HG02885 (cell line): ENCODE data around the gene PITPNM1.

Experiments used
- ATAC-seq: cut with Tn5 transposase; IDR thresholded peaks from one replicate; pipeline ENCODE4 v1.9.1; 2021; ENCODE audit warnings: mild to moderate bottlenecking; ENCODE audit not compliant: unreplicated experiment, poor library complexity

The PITPNM1 gene

GRCh38 chr11:67504005-67504949 is 886 bp downstream of the PITPNM1 start:
- no peak for ATAC-seq

GRCh38 chr11:67503119-67504004 is 1.8 kb downstream of the PITPNM1 start:
- ATAC-seq: no peak

GRCh38 chr11:67502328-67502979 is 2.7 kb downstream of the PITPNM1 start:
- no peak for ATAC-seq

GRCh38 chr11:67501854-67502253 is 3.3 kb downstream of the PITPNM1 start:
- ATAC-seq: no peak

GRCh38 chr11:67500831-67501715 is 4.1 kb downstream of the PITPNM1 start:
- ATAC-seq: no peak

- no peak for ATAC-seq
These were observed 4.7 kb downstream of the PITPNM1 start for GRCh38 chr11:67500484-67500821.

- ATAC-seq: no peak
These were observed 5.2 kb downstream of the PITPNM1 start for GRCh38 chr11:67499808-67500483.

- no peak for ATAC-seq
These were observed 6.6 kb downstream of the PITPNM1 start for GRCh38 chr11:67498544-67498972.

- ATAC-seq: no peak
These were observed 7.4 kb downstream of the PITPNM1 start for GRCh38 chr11:67497656-67498291.

GRCh38 chr11:67496113-67496512 is 9.1 kb downstream of the PITPNM1 start:
- ATAC-seq: no peak

- no peak for ATAC-seq
These were observed 9.7 kb downstream of the PITPNM1 start for GRCh38 chr11:67495234-67496005.

- no peak for ATAC-seq
These were observed 10.6 kb downstream of the PITPNM1 start for GRCh38 chr11:67494371-67495233.

- ATAC-seq: no peak
These were observed 11.4 kb downstream of the PITPNM1 start for GRCh38 chr11:67493548-67494370.

GRCh38 chr11:67492801-67493547 is 12.2 kb downstream of the PITPNM1 start:
- ATAC-seq: no peak

- no peak for ATAC-seq
These were observed 13.0 kb downstream of the PITPNM1 start for GRCh38 chr11:67492069-67492727.
